ENCODE data around the gene KRTAP12-4.

GRCh38 chr21:44637018-44637850 lies 17.2 kb downstream of the KRTAP12-4 start, which contains the start of gene KRTAP10-10:
- TF ChIP-seq CTCF (IDR thresholded peaks at IDR 0.05; ENCODE audit: insufficient read depth, low read depth, low read length) = no peak
- no peak for TF ChIP-seq EZH2 (IDR thresholded peaks at IDR 0.05; ENCODE audit: insufficient read depth, low read length)
